GDM1 (cell line): ENCODE data around the gene SETBP1.

Source experiments
- DNase-seq: peaks from one replicate; lab custom pipeline; 2025; lab: John Stamatoyannopoulos, UW

The SETBP1 gene

DNA sequence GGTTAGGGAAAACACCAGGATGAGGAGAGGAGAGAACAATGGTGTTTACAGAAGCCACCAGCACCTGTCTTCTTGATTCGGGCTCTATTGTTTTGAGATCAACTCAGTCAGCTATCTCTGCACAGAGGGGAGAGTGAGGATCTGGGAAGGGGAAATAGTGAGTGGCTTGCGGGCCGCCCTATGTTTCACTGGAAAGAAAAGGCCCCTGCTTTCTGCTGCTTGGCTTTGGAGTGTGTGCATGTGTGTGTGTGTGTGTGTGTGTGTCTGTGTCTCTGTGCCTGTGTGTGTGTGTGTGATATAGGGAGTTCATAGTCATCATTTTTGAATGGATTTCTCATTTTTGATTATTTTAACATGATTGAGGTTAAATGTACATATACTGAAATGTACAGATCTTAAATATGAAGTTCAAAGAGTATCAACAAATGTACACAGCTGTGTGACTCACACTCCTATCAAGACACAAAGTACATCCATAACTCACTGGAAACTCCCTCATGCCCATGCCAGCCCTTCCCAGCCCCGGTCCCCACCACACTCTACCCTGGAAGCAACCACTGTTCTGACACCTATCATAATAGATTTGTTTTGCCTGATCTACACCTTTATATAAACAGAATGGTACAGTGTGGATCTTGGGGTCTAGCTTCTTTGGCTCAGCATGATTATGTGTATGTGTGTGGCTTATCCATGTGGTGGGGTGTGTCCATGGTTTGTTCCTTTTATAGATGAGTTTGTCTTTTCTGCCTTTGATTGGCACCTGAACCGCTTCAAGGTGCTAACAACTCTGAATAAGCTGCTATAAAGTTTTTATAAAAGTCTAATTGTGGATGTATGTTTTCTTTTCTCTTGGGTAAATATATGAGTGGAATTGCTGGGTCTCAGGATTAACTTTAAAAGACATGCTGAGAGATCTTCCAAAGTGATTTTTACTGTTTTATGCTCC, 258.3 kb downstream of the SETBP1 start:
- DNase-seq, result no peak

DNA sequence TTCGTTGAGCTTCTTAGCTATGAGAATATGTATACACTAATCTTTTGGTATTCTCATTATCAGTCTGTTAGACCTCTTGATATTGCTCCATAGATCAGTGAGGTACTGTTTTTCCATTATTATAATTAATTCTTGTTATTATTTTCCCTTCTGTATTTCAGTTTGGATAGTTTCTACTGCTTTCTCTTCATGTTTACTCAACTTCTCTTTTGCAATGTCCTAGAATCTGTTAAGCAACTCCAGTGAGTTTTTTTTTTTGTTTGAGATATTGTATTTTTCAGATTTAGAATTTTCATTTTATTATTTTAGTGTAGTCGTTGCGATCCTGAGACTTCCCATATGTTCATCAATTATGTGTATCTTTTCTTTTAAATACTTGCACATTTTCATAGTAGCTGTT, 260.8 kb downstream of the SETBP1 start:
- DNase-seq, result no peak

DNA sequence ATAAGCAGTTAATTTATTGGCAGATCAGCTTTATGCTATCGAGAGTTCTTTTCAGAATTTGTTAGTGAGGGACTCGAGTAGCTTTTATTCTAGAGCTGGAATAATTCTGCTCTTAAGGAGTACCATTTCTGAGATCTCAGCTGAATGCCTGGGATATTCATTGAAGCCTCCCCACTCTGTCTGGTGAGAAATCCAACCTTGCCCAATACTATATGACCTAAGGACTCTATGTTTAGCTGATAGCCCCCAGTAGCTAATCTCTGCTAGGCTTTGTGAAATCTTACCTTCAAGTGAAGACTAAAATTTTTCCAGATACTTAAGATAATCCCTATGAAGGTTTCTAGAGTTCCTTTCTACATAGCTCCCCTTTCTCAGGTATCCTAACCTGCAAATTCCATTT, 261.4 kb downstream of the SETBP1 start:
- DNase-seq, result no peak

DNA sequence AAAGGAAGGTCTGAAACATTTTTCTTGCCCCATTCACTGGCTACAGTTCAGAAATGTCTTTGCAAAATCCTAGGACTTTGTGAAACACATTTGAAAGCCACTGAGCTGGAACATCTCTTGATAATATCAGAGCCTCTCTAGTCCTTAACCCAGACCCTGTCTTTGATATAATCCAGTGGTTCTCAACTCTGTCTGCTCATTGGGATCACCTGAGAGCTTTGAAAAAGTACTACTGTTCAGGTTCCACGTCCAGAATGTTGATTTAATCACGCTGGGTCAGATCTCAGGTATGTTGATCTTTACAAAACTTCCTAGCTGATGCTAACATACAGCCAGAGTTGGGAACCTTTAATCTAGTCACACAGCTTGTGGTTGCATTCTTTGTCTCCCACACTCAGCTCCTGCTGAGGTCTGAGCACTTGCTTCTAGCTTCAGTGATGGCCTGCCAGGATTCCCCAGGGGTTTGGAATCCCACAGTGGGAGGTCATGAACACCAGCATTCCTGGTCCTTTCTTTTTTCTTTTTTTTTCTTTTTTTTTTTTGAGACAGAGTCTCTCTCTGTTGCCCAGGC, 262.7 kb downstream of the SETBP1 start:
- DNase-seq, result no peak

DNA sequence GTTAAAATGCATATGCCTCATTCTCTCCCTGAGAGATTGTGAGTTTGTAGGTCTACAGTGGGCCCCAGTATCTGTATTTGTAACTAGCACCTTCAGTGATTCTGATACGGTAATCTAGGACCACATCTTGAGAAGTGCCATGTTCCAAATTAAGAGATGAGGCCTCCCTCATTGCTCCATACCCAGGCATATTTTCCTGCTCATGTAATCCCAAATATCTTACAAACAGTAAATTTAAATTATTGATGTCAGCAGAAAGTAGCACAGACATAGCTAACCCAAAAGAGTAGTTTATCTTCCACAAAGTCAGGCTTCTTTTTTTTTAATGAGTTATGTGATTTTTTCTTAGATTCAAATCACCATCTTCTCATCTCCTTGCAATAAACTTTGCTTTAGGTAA, 263.8 kb downstream of the SETBP1 start:
- no peak for DNase-seq

DNA sequence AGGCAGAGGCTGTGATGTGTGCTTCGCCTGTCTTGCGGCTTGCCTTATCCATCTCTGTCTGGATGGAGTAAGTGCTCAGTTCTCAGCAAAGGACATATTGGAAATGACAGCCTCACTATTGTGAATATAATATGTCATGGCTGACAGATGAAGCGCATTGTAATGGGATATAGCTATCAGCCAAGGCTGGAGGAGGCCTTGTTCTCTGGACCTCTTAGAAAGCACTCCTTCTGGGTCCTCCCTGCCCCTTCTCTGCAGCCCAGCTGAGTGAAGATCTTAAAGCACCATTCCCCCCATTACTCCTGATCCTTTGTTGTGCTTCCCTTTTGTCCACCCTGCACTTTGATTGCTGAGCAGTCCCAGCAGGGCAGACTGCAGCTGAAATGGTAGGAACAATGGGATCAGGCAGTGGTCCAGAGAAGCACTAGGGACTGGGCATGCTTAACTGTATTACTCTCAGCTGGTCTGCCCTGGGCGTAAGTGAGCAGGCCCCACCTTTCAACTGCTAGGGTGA, 265.3 kb downstream of the SETBP1 start:
- DNase-seq, result no peak

DNA sequence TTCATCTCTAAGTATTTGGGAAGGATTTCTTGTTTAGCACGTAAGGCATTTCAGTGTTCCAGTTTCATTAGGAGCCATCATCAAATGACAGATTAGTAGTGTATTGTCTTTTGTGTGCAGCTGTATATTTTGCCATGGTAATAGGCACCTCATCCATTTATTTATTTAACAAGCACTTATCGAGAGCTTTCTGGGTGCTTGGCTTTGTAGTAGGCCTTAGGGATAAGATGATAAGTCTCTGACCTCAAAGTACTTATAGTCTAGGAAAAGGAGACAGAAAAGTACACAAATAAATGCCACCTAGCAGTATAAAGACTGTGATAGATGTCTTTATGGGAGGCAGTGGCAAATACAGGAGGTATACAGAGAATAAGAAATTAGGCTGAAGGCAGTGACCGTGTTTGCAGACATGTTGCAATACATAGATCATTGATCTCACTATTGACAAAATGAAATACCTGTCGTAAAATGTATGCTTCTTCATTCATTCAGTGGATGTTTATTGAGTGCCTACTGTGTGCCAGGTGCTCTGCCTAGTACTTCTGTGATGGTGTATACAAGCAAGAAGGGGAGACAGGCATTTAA, 265.9 kb downstream of the SETBP1 start:
- no peak for DNase-seq

DNA sequence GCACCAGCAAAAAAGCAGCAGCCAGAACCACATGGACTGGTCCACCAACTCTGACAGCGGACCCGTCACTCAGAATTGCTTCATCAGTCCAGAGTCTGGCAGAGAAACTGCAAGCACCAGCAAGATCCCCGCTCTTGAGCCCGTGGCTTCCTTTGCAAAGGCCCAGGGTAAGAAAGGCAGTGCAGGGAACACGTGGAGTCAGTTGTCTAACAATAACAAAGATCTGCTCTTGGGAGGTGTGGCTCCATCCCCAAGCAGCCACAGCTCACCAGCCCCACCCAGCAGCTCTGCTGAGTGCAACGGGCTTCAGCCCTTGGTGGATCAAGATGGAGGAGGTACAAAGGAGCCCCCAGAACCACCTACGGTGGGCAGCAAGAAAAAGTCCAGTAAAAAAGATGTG, 269.3 kb downstream of the SETBP1 start:
- no peak for DNase-seq

DNA sequence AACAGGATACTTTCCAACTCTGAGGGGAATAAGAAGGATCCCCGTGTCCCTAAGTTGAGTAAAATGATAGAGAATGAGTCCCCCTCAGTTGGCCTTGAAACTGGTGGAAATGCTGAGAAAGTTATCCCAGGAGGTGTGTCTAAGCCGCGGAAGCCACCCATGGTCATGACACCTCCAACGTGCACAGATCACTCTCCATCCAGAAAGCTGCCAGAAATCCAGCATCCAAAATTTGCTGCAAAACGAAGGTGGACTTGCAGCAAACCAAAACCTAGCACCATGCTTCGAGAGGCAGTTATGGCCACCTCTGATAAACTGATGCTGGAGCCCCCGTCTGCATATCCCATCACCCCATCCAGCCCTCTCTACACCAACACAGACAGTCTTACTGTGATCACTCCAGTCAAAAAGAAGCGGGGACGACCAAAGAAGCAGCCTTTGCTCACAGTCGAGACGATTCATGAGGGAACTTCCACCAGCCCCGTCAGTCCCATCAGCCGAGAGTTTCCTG, 270.1 kb downstream of the SETBP1 start:
- no peak for DNase-seq

DNA sequence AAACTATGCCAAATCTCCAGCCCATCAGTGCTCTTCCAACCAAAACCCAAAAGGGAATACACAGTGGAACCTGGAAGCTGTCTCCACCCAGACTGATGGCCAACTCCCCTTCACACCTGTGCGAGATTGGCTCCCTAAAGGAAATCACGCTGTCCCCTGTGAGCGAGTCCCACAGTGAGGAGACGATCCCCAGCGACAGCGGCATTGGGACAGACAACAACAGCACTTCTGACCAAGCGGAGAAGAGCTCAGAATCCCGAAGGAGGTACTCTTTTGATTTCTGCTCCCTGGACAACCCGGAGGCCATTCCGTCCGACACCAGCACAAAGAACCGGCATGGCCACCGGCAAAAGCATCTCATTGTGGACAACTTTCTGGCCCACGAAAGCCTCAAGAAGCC, 271.1 kb downstream of the SETBP1 start:
- DNase-seq, result no peak

DNA sequence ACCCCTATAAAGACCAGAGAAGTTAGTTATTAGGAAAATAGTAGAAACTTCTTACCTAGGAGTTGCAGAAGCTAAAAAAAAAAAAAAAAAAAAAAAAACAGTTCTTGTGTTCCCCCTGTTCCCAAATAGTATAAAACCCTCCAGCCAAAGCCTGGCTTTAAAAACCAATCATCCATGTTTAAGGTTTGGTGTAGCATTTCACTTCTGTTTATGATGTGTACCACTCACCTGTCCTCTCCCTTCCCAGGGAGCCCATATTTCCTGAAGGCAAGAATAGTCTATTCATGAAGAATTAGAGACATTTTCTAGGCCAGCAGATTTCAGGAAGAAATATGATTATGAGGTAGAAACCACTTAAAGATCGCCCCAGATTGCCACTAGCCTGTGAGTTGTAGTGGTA, 273.6 kb downstream of the SETBP1 start:
- no peak for DNase-seq

DNA sequence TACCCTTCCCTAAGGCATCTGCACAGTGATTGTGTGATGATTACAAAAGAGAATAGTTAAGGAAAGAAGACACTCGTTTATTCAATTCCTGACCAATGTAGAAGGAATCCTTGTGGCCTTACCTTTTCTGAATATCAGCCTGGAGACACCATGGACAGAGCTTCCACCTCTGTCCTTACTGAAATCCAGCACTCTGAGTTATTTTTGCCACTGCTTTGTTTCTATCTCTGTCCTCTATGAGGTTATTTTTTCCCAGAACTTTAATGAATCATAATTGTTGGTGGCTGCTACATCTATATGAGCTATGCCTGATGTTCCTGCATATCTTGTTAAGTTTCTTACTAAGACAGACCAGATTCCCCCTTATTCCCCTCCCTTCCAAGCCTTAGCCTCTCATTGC, 275.1 kb downstream of the SETBP1 start:
- DNase-seq, result no peak

DNA sequence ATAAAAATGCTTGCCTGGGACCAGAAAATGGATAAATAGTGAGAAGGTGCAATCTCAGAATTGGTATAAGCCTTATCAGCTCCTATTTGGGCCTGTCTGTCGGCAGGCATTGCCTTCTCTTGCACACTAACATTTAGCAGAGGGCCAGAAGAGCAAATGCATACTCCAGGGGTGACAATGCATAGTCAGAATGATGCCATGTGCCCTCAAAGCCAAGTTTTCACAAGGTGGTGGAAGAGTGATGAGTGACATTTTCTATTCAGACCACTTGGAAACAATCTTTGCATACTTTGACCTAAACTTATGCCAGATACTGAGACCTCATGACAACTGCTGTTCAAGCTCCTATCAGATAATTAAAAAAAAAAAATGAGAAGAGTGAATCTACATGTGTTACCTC, 276.3 kb downstream of the SETBP1 start:
- DNase-seq, result no peak

DNA sequence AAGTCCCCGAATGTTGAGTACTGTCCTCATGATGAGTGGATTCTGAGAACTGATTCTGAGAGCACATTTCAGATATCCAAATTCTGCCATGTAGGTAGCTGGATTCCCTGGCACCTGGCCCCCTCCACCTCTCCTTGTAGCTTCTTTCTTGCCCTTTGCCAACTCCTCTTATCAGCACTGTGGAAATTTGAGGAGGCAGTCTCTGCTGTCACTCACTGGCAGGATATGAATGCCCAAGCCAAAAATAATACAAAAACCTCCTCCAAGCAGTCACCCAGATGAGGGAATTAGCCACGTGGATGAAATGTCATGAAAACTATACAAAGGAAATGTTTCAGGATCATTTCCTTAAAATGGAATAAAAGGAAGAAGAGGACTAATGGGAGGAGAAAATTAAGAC, 276.8 kb downstream of the SETBP1 start:
- DNase-seq, result no peak

DNA sequence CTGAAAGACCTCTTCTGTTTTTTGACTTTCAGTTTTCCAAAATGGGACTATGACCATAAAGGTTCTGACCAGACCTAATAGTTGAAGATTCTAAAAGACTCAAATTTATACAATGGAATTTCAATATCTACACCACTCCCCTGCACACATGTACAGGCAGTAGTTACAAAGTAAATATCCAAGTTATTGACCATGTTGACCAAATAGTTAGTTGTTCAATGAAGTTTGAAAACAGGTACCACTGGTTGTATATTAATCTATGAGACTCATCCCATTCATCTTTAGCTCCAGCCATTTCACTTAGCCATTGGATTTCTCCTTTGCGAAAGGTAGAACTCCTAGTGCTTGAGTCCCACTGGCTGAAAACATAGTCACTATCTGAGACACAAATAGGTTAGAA, 277.4 kb downstream of the SETBP1 start:
- DNase-seq, result no peak

DNA sequence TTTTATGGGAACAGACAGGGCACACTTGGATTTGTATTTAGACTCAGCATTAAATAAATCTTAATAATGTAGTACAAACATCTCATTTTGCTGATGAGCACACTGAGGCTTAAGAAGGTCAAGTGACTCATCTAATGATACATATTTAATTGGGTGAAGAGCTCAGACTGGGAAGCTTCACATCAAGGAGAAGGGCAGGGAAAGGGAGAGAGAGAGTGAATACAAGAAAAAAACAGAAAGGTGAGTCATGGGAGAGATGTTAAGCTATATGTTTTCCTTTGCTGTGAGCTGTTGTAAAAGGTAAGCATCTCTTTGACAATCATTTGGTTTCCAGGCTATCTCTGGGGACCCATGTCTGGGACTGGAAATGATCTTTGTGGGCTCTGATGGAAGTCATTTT, 277.8 kb downstream of the SETBP1 start:
- no peak for DNase-seq

DNA sequence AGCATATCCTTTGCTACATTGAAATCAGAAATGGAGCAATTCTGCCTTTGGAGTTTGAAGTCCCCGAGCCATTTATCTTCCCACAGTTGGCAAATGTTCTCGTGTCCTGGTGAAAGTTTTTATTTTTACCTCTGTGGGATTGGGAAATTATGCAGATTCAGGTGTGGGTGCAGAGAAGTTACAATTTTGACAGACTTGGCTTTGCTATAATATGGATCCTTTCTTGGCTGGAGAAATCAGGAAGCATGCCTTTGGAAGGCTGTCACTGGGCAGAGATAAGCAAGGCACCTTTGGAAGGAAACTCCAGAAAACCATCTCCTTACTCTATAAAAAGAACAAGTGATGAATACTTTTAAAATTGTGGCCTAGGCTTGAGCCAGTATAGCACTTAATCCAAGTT, 278.3 kb downstream of the SETBP1 start:
- no peak for DNase-seq

DNA sequence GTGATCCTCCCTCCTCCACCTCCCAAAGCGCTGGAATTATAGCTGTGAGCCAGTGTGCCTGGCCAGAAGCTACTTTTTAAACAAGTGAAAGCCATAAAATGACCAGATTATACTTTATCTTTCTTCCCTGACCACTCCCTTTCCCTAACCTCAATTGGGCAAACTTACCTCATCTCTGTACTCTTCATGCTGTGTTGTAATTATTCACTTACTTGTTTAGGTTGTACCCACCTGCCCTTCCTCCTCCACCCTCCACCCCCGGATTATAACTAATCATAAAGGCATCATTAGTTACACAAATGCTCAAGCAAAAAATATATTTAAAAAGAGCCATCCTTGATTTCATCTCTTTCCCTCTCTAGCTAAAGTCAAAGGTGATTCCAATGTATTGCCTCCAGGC, 279.9 kb downstream of the SETBP1 start:
- no peak for DNase-seq

DNA sequence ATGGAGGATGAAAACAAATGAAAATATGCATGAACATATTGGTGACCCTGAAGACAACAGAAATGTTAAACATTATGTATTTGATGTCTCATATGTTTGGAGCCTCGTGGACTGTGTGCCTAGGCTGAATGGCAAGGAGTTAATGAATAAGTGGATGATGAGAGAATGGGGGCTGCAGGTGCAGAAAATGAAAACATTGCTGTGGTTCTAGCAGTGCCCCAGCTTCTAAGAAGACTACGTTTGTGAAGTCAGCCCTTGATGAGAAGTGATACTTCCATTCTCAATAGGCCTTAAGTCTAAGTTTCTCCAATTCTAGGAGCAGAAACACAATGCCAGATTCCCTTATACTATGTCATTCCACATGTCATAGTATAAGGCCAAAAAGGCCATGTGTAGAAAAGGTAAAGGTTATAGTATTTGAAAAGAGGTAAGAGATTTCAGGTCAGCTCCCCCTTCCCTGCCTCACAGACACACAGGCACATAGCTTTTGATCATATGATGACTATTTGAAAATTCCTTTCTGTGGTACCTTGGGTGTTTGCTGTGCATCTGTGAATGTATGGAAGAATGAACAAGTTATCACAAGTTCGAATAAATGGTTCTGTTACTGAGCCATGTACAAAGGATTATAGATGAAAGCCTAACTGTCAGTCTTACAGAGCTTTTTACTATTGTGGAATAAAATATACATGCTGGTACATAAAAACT, 280.8 kb downstream of the SETBP1 start:
- no peak for DNase-seq

DNA sequence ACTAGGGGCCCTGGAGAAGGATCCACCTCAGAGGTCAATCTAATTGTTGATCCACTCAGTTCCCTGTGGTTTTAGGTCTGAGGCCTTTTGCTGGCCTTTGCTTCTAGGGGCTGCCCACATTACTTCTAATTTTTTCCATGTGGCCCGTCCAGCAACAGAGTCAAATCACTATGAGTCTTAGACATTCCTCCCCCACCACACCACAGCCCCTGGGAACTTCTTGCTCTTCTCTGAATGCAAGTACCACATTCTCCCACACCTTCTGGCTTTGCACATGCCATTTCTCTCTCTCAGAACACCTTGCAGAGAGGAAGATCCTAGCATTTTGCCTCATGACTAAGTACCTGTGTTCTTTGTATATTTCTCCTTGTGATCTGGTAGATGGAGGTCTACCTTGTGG, 286.9 kb downstream of the SETBP1 start:
- no peak for DNase-seq

DNA sequence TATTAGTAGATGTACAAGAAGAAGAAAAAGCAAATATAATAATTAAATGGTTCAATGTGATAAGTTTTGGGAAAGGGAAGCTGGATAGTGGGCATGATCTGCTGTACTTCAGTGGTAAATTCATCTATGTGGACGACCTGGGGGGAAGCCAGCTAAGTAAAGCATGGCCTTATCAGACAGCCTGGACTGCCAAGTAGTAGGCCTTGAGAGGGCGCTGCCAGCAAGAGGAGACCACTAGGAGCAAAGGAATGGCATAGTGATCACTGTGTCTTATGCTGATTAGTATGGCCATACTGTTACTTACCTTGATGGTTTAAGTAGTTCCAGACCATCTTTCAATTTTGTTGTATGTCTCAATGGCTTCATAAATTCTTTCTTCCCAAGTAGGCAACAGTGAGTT, 287.6 kb downstream of the SETBP1 start:
- DNase-seq, result no peak

DNA sequence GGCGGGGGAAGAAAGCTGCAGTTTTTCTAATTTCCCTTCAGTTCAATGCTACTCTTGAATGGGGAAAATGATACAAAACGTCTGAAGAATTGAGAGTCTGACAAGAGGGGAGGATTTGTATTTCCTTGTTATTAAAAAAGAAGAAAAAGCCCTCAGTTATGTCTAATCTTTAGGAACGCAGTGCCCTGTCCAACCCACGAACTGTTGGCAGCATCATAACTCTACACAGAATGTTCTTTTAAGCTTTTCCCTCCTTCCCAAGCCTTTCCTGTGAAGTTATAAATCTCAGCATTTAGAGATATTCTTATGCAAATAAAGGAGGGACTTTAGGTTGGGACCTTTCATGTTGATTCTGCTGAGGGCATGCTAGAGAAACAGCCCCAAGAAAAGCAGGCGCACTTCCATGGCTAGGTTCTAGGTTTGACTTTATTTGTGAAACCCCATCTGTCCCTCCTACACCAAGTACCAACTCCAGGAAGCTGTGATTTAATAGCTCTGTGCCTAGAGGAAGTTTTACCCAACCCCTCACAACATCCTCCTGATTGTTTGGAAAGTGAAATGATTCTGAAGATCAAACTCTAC, 288.6 kb downstream of the SETBP1 start:
- DNase-seq, result no peak
